ELR (cell line): ENCODE measurements around the gene KRTAP5-9.
A peak's percentile ranks its signal among the peaks of the same experiment; 100 is the strongest.
"Not testable (repeated sequence)": the region's sequence is repeated elsewhere in the genome, so short reads cannot be mapped to it uniquely, and the experiment has no call there.

Experiments
- DNase-seq: peaks from one replicate; pipeline ENCODE4 v3.0.0-alpha.2; 2015; ENCODE audit warnings: low read depth

The KRTAP5-9 gene

DNA sequence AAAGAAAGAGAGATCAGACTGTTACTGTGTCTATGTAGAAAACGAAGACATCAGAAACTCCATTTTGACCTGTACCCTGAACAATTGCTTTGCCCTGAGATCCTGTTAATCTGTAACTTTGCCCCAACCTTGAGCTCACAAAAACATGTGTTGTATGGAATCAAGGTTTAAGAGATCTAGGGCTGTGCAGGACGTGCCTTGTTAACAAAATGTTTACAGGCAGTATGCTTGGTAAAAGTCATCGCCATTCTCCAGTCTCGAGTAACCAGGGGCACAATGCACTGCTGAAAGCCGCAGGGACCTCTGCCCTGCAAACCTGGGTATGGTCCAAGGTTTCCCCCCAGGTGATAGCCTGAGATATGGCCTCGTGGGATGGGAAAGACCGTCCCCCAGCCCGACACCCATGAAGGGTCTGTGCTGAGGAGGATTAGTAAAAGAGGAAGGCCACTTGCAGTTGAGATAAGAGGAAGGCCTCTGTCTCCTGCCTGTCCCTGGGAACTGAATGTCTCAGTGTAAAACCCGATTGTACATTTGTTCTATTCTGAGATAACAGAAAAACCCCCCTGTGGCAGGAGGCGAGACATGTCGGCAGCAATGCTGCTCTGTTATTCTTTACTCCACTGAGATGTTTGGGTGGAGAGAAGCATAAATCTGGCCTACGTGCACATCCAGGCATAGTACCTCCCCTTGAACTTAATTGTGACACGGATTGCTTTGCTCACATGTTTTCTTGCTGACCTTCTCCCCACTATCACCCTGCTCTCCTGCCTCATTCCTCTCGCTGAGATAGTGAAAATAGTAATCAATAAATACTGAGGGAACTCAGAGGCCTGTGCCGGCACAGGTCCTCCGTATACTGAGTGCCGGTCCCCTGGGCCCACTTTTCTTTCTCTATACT, 13.3 kb upstream of the KRTAP5-9 start:
- not testable (repeated sequence) for DNase-seq

DNA sequence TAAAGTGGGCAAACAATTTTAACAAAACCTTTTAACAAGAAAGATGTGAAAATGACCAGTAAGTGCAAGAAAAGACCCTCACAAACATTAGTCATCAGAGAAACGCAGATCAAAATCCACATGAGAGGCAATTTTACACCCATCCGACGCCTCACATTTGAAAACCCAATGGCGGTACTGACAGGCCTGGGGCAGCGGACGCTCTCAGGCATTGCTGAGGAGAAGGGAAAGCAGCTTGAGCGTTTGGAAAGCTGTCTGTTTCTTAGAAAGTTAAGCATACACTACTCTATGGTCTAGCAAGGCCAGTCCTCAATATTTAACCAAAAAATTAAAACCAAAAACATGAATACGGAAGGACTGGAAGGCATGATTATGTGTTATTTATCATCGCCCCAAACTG, 12.4 kb upstream of the KRTAP5-9 start:
- DNase-seq = no peak

DNA sequence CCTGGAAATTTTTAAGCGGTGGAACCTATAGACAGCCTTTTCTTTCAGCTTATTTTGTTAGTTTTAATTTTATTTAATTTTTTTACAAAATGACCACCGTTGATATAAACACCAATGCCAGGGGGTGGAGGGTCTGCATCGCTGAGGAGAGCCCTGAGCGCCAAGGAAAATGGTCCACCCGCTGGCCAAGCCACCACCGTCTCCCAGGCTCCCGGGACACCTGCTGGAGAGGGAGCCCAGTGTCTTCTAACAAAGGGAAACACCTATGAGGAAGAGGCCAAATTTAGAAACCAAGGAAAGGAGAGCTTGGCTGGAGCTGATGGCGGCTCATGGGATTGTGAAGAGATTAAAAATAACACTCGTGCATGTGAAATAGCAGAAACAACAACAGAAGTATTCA, 10.7 kb upstream of the KRTAP5-9 start:
- DNase-seq = no peak

DNA sequence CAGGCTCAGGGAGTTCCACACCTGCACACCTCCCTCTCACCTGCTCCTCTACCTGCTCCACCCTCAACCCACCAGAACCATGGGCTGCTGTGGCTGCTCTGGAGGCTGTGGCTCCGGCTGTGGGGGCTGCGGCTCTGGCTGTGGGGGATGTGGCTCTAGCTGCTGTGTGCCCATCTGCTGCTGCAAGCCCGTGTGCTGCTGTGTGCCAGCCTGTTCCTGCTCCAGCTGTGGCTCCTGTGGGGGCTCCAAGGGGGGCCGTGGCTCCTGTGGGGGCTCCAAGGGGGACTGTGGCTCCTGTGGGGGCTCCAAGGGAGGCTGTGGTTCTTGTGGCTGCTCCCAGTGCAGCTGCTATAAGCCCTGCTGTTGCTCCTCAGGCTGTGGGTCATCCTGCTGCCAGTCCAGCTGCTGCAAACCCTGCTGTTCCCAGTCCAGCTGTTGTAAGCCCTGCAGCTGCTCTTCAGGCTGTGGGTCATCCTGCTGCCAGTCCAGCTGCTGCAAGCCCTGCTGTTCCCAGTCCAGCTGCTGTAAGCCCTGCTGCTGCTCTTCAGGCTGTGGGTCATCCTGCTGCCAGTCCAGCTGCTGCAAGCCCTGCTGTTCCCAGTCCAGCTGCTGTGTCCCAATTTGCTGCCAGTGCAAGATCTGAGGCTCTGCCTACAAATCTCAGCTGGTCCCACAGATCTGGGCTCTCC, 10.1 kb upstream of the KRTAP5-9 start, which contains the start of gene KRTAP5-8:
Gene KRTAP5-8 (plus strand): TSS at position 49 of the 689 bp plus-strand sequence. CDS start 31 bp downstream, at position 80.
- DNase-seq = not testable (repeated sequence)

DNA sequence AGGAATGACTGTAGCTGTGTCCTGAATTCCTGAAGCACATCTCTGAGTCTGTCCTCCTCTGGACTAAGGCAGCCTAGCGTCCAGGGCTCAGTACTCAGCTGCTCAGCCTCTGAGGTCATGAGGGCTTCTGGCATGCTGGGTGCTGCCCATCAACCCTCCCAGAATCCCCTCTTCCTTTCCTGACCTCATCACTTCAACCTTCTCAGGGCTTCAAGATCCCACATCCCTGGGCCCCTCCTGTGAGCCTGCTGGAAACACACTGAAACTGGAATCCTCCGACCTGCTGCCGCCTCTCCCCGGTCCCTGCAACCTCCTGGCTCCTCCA, 9.6 kb upstream of the KRTAP5-9 start:
- DNase-seq = no peak

DNA sequence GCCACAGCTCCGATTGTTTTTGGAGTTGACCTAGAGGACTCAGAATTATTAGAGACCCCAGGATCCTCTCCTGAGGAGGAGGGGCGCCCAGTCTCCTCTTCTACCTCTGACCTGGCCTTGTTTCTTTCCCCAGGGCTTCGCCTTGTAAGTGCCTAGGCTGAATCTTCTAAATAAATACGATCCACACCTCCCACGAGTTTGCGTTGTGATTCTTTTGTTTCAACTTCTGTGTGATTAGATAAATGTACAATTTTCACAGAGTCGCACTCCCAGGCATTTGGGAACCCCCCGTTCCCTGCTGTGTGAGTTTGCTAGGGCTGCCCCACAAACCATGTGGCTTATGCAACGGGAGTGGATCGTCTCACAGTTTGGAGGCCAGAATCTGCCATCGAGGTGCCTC, 9.2 kb upstream of the KRTAP5-9 start:
- DNase-seq = no peak

DNA sequence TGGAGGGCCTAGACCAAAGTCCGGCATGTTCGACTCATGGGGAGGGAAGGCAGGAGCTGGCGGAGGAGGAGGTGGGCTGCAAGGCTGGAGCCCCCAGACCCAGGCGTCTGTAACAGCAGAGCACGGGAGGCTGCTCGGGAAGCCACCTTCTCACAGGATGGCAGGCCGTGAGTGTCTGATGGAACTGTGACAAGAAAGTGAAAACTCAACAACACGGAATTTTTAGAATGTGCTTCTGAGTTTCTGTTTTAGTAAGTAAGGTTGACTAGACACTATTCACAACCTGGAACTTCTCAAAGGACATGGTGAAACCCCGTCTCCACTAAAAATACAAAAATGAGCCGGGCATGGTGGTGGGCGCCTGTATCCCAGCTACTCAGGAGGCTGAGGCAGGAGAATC, 8.2 kb upstream of the KRTAP5-9 start:
- not testable (repeated sequence) for DNase-seq

DNA sequence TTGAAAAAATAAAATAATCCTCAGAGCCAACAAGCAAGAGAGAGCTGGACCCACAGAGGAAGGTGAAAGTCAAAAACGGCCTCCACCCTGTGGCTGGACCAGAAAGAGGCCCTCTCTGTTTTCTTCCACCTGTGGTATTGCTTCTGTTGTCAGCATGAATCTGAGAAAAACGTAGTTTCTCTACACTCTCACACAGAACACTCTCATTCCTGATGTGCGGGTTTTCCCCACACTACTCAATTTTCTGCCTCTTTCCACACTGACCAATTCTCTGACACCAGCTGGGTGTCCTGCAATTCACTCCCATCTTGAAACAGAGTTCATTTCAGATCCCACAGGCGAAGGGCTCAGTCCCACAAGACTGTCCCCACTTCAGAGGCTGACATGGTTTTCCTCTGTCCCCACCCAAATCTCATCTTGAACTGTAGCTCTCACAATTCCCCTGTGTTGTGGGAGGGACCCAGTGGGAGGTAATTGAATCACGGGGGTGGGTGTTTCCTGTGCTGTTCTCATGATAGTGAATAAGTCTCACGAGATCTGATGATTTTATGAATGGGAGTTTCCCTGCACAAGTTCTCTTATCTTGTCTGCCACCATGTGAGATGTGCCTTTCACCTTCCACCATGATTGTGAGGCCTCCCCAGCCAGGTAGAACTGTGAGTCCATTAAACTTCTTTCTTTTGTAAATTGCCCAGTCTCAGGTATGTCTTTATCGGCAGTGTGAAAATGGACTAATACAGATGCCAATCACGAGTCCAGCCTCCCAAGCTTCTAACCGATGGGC, 7.5 kb upstream of the KRTAP5-9 start:
- not testable (repeated sequence) for DNase-seq

DNA sequence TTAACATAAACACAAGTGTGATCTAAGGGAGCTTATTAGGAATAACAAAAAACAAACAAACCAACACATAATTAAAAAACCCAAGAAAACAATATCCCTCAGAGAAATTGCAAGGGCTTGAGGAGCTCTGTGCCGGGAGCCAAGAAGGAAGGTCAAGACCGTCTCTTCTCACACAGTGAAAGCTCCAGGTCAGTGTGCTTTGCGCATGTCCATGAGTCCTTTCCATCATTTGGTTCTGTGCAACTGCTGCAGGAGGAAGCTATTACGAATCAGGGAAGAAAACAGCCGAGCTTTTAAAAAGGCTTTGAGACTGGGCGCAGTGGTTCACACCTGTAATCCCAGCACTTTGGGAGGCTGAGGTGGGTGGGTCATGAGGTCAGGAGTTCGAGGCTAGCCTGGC, 5.8 kb upstream of the KRTAP5-9 start:
- DNase-seq = no peak

DNA sequence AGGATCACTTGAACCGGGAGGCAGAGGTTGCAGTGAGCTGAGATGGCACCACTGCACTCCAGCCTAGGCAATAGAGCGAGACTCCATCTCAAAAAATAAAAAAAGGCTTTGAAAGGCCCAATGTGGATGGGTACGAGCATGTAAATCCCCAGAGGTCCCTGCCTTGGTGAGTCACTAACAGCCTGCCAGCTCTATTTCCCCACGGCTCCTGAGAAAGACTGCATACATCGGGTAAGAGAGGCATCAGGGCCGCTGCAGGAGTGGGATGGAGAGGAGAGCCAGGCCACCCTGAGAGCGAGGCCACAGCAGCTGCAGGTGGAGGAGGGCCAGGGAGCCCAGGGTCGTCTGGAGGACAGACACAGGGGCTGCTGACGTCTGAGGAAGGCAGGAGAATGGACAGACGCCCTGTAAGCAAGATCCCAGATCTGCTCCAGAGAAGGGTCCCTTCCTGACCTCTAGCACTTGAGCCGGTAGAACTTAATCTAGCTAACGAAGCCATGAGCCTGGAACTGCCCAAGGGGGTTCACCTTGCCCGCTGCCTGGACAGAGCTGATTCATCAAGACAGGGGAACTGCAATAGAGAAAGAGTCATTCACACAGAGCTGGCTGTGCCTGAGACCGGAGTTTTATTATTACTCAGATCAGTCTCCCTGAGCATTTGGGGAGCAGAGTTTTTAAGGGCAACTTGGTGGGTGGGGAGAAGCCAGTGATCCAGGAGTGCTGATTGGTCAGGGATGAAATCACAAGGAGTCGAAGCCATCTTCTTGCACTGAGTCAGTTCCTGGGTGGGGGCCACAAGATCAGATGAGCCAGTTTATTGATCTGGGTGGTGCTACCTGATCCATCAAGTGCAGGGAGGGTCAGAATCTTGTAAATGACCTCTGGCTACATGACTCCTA, 5.1 kb upstream of the KRTAP5-9 start:
- DNase-seq = peak; percentile 4

DNA sequence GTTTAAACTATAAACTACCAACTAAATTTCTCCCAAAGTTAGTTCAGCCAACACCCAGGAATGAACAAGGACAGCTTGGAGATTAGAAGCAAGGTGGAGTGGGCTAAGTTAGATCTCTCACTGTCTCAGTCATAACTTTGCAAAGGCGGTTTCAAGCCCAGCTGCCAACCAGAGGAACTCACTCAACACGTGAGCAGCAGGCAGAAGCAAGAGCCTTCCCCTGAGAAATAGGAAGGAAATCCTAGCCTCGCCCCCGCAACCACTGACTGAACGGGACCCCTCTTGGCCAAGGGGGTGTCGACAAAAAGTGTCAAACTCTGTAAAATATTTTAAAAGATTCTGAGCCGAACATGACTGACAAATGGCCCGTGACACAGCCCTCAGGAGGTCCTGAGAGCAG, 4.4 kb upstream of the KRTAP5-9 start:
- DNase-seq = no peak

DNA sequence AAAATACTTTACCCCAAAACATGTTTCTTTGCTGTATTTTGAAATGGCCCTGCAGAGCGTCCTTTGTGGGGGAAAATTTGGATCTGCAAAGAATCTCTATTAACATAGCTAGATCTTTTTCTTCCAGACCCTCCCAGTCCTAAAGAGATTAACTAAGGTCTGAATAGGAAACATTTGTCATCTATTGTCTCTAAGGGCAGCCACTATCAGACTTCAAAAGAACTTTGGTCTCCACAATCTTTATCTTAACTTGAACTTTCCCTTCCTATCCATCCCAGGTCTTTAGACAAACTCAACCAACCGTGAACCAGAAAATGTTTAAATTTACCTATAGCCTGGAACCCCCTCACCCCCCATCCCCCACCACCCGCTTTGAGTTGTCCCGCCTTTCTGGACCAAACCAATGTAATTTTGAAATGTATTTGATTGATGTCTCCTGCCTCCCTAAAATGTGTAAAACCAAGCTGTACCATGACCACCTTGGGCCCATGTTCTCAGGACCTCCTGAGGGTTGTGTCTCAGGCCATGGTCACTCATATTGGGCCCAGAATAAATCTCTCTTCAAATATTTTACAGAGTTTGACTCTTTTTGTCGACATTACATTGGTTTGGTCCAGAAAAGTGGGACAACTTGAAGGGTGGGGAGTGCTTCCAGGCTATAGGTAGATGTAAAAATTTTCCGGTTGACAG, 3.5 kb upstream of the KRTAP5-9 start:
- no peak for DNase-seq

DNA sequence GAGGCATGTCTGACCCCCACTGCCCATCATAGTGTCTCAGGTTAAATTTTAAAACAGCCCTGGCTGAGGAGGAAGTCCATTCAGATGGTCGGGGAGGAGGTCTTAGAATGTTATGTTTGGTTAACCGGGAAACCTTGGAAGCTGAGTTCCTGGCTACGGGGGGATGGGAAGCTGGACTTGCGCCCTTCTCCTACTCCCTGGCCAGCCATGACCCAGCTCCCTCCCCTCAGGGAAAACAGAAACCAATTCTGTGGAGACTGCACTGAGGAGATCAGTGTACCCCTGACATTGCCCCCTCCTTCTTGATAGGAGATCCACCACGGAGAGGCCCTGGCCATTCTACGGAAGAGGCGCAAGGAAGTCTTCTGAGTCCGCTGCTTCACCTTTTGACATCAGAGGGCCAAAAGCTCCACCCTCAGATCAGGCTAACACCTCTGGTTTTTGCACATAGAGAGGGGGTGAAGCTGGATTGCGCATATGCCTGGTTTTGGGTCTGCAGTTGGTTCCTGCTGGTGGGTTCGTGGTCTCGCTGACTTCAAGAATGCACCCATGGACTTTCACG, 2.7 kb upstream of the KRTAP5-9 start:
- no peak for DNase-seq

DNA sequence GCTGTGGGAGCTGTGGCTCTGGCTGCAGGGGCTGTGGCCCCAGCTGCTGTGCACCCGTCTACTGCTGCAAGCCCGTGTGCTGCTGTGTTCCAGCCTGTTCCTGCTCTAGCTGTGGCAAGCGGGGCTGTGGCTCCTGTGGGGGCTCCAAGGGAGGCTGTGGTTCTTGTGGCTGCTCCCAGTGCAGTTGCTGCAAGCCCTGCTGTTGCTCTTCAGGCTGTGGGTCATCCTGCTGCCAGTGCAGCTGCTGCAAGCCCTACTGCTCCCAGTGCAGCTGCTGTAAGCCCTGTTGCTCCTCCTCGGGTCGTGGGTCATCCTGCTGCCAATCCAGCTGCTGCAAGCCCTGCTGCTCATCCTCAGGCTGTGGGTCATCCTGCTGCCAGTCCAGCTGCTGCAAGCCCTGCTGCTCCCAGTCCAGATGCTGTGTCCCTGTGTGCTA, 514 bp downstream of the KRTAP5-9 start:
- DNase-seq = no peak

DNA sequence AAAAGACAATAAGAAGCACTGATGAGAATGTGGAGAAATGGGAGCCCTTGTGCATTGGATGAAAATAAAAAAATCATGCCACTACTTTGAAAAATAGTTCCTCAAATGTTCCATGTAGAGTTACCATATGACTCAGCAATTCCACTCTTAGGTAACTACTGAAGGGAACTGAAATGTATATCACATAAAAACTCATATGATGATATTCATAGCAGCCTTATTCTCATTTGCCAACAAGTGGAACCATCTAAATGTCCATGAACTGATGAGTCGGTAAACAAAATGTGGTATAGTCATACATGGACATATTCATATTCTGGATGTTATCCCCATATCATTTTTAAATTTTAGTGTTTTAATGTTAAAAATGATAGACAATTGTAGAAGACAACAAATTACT, 3.5 kb downstream of the KRTAP5-9 start:
- no peak for DNase-seq

DNA sequence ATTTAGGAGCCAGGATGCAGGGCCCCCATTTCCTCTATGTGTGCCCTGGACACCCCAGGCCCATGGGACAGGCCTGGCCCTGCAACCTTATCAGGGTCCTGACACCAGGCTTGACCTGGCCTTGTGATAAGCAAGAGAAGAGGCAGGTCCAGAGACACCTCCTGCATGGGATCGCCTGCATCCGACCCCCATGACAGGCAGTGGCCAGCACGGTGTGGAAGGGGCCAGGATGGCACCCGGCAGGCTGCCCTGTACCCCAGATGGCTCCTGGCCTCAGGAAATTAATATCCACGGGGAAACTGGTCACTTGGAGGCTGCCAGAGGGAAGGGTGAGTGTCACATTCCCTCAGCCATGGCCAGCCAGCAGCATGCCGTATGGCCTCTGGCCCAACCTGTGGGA, 6.8 kb downstream of the KRTAP5-9 start:
- DNase-seq = no peak

DNA sequence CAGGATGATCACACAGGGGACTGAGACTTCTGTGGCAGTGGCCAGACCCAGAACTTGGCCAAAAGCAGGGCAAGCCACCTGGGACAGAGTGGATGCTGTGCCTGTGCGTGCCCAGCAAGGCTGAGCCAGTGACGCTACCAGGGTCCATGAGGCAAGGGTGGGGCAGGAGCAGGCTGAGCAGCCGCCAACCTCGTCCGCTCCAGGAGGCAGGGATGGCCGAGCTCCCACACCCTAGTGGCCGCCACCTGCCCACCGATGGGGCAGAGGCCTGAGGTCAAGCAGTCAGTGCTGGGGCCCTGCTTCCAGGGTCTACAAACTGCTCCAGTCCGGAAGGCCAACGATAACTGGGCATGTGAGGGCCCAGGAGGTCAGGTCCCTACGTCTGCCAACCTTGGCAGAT, 7.3 kb downstream of the KRTAP5-9 start:
- no peak for DNase-seq

DNA sequence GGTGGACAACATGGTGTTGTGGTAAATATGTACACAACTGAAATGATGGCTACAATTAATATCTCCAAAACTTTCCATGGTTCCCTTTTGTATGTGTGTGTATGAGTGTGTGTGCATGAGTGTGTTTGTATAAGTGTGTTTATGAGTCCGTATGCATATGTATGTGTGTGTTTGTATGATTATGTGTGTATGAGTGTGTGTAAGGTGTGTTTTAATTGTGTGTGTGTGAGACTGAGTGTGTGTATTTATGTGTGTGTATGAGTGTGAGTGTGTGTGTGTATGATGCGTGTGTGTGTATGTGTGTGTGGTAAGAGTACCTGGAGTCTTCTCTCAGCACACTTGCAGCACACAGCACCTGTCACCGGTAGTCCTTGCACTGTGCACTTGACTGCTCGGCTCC, 7.8 kb downstream of the KRTAP5-9 start:
- DNase-seq = no peak

DNA sequence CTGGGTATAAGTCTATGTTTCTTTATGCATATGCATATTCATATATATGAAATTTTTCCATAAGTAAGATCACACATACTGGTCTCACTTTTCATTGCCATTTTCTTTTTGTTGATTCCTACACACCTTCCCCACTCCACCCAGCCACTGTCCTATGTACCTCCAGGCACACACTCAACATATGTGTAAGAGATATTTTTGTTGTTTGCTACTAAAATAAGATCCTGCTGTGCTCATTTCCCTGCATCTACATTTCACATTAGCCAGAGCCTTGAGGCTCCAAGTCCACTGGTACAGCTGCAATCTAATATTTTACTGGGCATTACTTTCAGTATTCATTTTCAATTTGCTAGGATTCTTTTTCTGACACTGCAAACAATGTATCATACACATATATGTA, 9.0 kb downstream of the KRTAP5-9 start:
- DNase-seq = no peak

DNA sequence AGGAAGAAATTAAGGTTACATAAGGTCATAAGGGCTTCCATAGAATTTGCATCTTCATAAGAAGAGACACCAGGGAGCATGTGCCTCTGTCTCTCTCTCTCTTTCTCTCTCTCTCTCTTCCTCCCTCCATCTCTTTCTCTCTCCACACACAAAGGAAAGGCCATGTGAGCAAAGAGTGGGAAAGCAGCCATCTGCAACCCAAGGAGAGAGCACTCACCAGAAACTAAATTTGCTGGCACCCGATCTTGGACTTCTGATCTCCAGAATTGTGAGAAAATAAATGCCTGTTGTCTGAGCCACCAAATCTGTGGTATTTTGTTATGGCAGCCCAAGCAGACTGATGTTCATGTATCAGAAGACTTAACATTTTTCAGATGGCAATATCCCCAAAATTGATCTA, 10.8 kb downstream of the KRTAP5-9 start:
- DNase-seq = no peak

DNA sequence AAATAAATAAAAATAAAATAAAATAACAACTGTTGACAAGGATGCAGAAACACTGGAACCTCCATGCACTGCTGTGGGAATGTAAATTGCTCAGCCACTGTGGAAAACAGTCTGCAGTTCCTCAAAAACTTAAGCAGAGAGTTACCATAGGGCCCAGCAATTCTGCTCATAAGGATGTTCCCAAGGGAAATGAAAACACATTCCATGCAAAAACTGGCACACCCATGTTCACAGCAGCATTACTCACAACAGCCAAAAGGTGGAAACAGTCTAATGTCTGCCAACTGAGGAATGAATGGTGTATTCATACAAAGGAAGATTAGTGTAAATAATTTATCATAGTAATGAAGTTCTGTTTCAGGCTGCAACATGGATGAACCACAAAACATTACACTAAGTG, 13.9 kb downstream of the KRTAP5-9 start:
- peak; percentile 8 for DNase-seq
